Panc1 (cell line): ENCODE results near the gene DMBT1. TPM values are rescaled to one million over a fixed set of nuclear protein-coding genes. Genes with fewer than 3 reads are reported as not detected.

Experiments
- ATAC-seq: fragments of 200-7000 bp; cut with Tn5 transposase; 2 replicates; pipeline ENCODE4 v1.9.1; 2020; ENCODE audit warnings: mild to moderate bottlenecking, moderate library complexity
- BruUV-seq: library from RNA; stranded (reverse); fragments of 400-500 nt; replicated peaks from 2 replicates; lab custom pipeline; 2021; lab: Mats Ljungman, UMichigan
- CTCF ChIA-PET: fragments of 300-600 bp; sonication (Branson Sonifier 250); formaldehyde crosslinking; loops from one replicate; lab custom pipeline; 2022; ENCODE audit warnings: antibody characterized with exemption; lab: Charles Lee
- POLR2A ChIA-PET: fragments of 300-600 bp; sonication (Branson Sonifier 250); formaldehyde crosslinking; loops from one replicate; lab custom pipeline; 2022; ENCODE audit warnings: antibody characterized with exemption; lab: Charles Lee
- DNase-seq: peaks from one replicate; pipeline ENCODE4 v3.0.0-alpha.2; 2010; ENCODE audit warnings: low read depth, low spot score
- H3K27ac ChIP-seq: 2 replicates; pipeline ENCODE4 v1.5.1; 2011; ENCODE audit warnings: mild to moderate bottlenecking, low read length, inconsistent platforms
- H3K27me3 ChIP-seq: fragments of 200-500 bp; sonication (Bioruptor generic); 2 replicates; pipeline ENCODE4 v1.6.0; 2014; ENCODE audit warnings: low read length, inconsistent platforms; ENCODE audit not compliant: control insufficient read depth, insufficient read depth
- H3K36me3 ChIP-seq: fragments of 200-500 bp; sonication (Bioruptor generic); 2 replicates; pipeline ENCODE4 v1.5.1; 2014; ENCODE audit warnings: inconsistent platforms, mild to moderate bottlenecking, low read length, moderate library complexity; ENCODE audit not compliant: control insufficient read depth, insufficient read depth
- H3K4me1 ChIP-seq: 2 replicates; pipeline ENCODE4 v1.5.1; 2011; ENCODE audit warnings: inconsistent platforms, mild to moderate bottlenecking, low read length, moderate library complexity; ENCODE audit not compliant: control insufficient read depth, insufficient read depth
- H3K4me3 ChIP-seq, 2 experiments: 2 replicates each; pipeline ENCODE4 v1.5.1; 2011 to 2012; ENCODE audit warnings: low read depth in 2 of 2, low read length in 2 of 2, mild to moderate bottlenecking in 2 of 2, inconsistent platforms in 1 of 2, moderate library complexity in 1 of 2
- H3K9me3 ChIP-seq: fragments of 200-500 bp; sonication (Bioruptor generic); 2 replicates; pipeline ENCODE4 v1.5.1; 2014; ENCODE audit warnings: low read depth, mild to moderate bottlenecking, inconsistent platforms, low read length, moderate library complexity; ENCODE audit not compliant: control insufficient read depth, insufficient read depth
- POLR2AphosphoS5 ChIP-seq: IDR thresholded peaks from 2 replicates; pipeline ENCODE4 v1.6.1; 2012; ENCODE audit warnings: mild to moderate bottlenecking, low read depth, low read length, moderate library complexity
- REST ChIP-seq, 2 experiments: IDR thresholded peaks; 2 replicates each; pipeline ENCODE4 v1.6.1; 2011 to 2012; ENCODE audit warnings: low read depth in 2 of 2, control low read depth in 1 of 2, low read length in 1 of 2, mild to moderate bottlenecking in 1 of 2, moderate library complexity in 1 of 2; ENCODE audit not compliant: insufficient read depth in 1 of 2
- SIN3A ChIP-seq: IDR thresholded peaks from 2 replicates; pipeline ENCODE4 v1.6.1; 2012; ENCODE audit warnings: low read depth, mild to moderate bottlenecking, low read length, moderate library complexity, borderline replicate concordance; ENCODE audit not compliant: insufficient read depth
- TCF7L2 ChIP-seq: IDR thresholded peaks from 2 replicates; pipeline ENCODE4 v1.6.1; 2011; ENCODE audit warnings: mild to moderate bottlenecking, low read depth, low read length, inconsistent platforms
- in situ Hi-C: cut with HindIII; loops from 2 replicates; pipeline ENCODE4 v1.10.0; 2016; ENCODE audit warnings: low sequenced_read_pairs, low pct_unique_long_range_greater_than_20kb
- intact Hi-C: fragments of 100-400 bp; cut with micrococcal nuclease; formaldehyde crosslinking; loops from one replicate; pipeline ENCODE4 v1.10.0; 2022; ENCODE audit not compliant: unreplicated experiment
- total RNA-seq: library from RNA; stranded (reverse); gene quantifications from one replicate; pipeline ENCODE4 v1.2.1, GENCODE V29; 2021; ENCODE audit not compliant: unreplicated experiment
- TF ChIP-seq, protein P1 (sequence below): fragments of 450-650 bp; IDR thresholded peaks from 2 replicates; pipeline ENCODE4 v1.5.1; 2017; ENCODE audit warnings: mild to moderate bottlenecking

DMBT1 gene
- total RNA-seq, 1 experiment from 2014 or later, result 0.05 TPM

- POLR2A ChIA-PET, result no interaction called here
- H3K9me3 ChIP-seq, result no peaks in the 10 kb centered on the region
- intact Hi-C loops, result no loop called here
- H3K36me3 ChIP-seq, result no peaks in the 10 kb centered on the region
- no peak for ATAC-seq
- no TSS peak for BruUV-seq
- CTCF ChIA-PET, result no interaction called here
- in situ Hi-C loops, result no loop called here
- no peak overlapping the region for H3K27ac ChIP-seq
- H3K27me3 ChIP-seq, result peaks cover 12% of the 10 kb centered on the region
- no peak for TF ChIP-seq SIN3A
- no peak for TF ChIP-seq POLR2AphosphoS5
- TF ChIP-seq TCF7L2, result no peak
- no peaks in the 10 kb centered on the region for H3K4me1 ChIP-seq
- no peak overlapping the region for H3K4me3 ChIP-seq
- no peak for DNase-seq
Measured at GRCh38 chr10:122519144-122519543, 41.4 kb upstream of the DMBT1 start.

- no peak for ATAC-seq
- no TSS peak for BruUV-seq
- no peak for DNase-seq
Measured at GRCh38 chr10:122519873-122520272, 40.7 kb upstream of the DMBT1 start.

More at GRCh38 chr10:122519873-122520272, 40.7 kb upstream of the DMBT1 start:
- in situ Hi-C loops (no loop called here), intact Hi-C loops (no loop called here)
- H3K4me1 ChIP-seq, result no peaks in the 10 kb centered on the region
- CTCF ChIA-PET, result no interaction called here
- no peaks in the 10 kb centered on the region for H3K36me3 ChIP-seq
- no peaks in the 10 kb centered on the region for H3K9me3 ChIP-seq
- no peak overlapping the region for H3K4me3 ChIP-seq
- no peak for TF ChIP-seq REST (IDR thresholded peaks at IDR 0.05; ENCODE audit: insufficient read depth in 1 of 2, low read depth in 2 of 2, low read length in 1 of 2)
- TF ChIP-seq SIN3A, result no peak
- TF ChIP-seq, protein P1, sequence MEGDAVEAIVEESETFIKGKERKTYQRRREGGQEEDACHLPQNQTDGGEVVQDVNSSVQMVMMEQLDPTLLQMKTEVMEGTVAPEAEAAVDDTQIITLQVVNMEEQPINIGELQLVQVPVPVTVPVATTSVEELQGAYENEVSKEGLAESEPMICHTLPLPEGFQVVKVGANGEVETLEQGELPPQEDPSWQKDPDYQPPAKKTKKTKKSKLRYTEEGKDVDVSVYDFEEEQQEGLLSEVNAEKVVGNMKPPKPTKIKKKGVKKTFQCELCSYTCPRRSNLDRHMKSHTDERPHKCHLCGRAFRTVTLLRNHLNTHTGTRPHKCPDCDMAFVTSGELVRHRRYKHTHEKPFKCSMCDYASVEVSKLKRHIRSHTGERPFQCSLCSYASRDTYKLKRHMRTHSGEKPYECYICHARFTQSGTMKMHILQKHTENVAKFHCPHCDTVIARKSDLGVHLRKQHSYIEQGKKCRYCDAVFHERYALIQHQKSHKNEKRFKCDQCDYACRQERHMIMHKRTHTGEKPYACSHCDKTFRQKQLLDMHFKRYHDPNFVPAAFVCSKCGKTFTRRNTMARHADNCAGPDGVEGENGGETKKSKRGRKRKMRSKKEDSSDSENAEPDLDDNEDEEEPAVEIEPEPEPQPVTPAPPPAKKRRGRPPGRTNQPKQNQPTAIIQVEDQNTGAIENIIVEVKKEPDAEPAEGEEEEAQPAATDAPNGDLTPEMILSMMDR, result no peak
- TF ChIP-seq POLR2AphosphoS5, result no peak
- no peak for TF ChIP-seq TCF7L2
- no peak overlapping the region for H3K27ac ChIP-seq
- peaks cover 12% of the 10 kb centered on the region for H3K27me3 ChIP-seq
- POLR2A ChIA-PET, result no interaction called here
